GM19025 (cell line): ENCODE results near the gene PCMTD2.

ENCODE experiments used
- ATAC-seq: cut with Tn5 transposase; IDR thresholded peaks from one replicate; pipeline ENCODE4 v1.9.1; 2021; ENCODE audit warnings: mild to moderate bottlenecking, low read depth, moderate library complexity; ENCODE audit not compliant: unreplicated experiment

Gene PCMTD2

DNA sequence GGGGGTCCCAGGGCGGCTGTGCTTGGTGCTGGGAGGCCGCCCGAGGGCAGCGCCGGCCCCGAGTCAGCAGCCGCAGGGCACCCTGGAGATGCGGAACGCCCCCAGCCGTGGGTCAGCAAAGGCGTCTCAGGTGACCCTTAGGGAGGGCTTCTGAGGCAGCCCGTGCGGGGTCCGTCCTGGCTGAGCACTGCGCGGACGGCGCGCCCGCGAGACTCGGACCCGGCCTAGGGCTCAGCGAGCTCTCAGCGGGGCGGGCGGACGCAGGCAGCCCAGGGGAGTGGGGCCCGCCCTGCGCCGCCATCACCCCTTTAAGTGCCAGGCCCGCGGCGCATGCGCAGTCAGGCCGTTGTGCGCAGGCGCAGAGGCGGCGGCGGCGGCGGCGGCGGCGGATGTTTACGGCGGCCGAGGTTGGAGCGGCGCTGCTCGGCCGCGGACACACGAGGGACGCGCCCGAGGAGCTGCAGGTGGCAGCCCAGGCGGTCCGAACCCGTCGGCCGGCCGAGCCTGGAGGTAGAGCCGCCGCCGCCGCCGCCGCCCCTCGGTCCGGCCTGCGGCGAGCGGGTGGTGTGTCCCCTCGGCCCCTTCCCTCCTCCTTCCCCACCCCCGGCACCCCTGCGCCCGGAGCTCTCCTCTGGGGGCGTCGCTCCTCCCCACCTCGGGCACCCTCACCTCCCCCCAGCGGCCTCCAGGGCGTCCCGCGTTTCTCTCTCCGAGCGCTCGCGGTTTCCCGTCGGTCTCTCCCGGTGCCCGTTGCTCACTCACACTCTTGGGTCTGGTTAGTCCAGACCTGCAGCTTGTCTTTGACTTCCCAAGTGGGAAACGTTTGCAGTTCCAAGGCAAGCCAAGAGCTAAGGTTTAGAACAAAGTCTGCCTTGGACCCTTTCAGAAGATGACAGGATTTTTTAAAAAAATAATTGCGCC, at the start of gene PCMTD2:
PCMTD2 (plus strand) TSS at position 388 of the 921 bp plus-strand sequence. CDS start 4,218 bp downstream, outside the sequence.
- ATAC-seq: peak; percentile 76

DNA sequence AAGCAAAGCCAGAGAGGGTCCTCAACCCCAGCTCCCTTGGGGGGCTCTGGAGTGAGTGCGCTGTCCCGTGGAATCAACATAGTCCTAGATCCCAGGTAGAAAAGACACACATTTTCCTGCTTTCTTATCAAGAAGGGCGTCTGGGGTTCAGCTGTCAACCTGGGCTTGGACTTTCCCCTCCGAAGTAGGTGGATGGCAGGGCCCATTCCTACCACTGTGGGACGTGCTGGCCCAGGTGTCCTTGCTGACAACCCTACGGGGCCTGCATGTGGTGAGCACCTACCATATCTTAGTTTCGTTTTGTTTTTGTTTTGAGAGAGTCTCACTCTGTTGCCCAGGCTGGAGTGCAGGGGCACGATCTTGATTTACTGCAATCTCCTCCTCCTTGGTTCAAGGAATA, 48.9 kb upstream of the PCMTD2 start:
- no peak for ATAC-seq

GRCh38 chr20:64207641-64208590, 47.6 kb upstream of the PCMTD2 start:
- no peak for ATAC-seq

DNA sequence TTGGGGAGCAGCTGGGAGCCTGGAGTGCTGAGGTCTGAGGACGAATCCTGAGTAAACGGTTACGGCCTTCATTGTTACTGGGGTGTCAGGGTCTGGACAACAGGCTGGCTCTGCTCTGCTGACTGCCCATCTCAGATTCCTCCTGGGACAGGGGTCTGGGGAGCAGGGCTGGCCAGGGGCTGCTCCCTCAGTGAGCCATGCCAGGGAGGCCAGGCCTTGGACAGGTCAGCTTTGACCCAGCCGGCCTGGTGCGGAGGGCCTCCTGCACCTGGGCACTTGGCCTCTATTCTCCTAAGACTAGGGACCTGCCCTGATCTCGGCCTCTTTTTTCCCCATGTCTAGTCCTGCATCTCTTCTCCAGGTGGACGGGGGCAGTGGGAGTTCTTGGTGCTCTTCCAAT, 46.4 kb upstream of the PCMTD2 start:
- ATAC-seq: no peak

DNA sequence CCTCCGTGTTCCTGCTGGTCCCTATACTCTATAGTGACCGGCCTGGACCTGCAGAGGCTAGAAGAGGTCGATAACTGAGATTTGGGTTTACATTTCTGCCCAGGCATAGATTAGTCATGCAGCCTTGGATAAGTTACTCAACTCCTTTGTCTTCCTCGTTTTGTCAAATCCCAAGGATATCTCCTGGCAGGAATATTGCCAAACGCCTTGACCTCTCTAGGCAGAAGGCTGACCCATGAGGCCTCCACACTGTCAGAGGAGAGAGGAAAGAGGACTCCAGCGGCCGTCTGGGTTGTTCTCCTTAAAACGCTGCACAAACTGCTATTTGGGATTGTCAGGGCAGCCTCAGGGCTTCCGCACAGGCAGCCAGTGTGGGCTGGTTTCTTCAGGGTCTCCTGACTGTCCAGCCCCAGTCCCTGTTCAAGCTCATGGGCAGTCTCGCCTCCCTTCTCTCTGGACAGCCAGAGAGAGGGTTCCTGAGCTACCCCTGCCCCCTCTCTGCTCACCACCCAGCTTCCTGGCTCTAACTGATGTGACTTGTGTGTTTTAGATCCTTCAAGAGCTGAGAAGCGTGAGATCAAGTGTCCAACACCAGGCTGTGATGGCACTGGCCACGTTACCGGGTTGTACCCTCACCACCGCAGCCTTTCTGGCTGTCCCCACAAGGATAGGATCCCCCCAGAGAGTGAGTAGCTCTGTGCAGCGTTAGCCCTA, 44.7 kb upstream of the PCMTD2 start:
- ATAC-seq: no peak

DNA sequence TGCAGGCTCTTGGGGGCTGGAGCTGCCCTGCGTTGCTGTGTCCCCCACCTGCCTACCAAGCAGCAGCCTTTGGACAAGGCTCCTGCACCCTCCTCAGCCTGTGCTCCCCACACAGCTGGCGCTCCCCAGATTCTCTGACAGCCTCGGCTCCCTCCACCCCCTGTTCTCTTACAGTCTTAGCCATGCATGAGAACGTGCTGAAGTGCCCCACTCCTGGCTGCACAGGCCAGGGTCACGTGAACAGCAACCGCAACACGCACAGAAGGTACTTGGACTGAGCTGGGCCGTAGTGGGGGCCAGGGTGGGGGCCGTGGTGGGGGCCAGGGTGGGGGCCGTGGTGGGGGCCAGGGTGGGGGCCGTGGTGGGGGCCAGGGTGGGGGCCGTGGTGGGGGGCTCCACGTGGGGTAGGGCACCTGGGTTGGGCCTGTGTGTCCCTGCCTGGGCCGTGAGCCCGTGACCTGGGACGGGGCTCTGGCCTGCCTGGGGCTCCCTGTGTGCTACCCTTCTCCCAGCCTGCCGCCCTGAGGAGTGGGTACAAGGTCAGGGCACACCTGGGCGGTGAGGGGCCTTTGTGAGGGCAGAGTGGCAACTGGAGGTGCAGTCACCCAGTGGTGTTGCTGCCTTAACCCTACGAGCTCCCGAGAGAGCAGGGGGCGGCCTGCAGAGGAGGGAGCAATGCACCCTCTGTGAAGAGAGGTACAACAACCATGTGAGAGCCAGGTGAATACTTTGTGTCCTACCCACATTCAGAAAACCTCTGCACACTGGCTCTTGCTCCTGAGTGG, 43.5 kb upstream of the PCMTD2 start:
- ATAC-seq: no peak

GRCh38 chr20:64212755-64213154, 42.8 kb upstream of the PCMTD2 start:
- no peak for ATAC-seq

GRCh38 chr20:64214113-64214512, 41.4 kb upstream of the PCMTD2 start:
- no peak for ATAC-seq

- ATAC-seq: no peak
These were observed 40.6 kb upstream of the PCMTD2 start for GRCh38 chr20:64214952-64215351.

- ATAC-seq: no peak
These were observed 39.5 kb upstream of the PCMTD2 start for GRCh38 chr20:64216036-64216435.

DNA sequence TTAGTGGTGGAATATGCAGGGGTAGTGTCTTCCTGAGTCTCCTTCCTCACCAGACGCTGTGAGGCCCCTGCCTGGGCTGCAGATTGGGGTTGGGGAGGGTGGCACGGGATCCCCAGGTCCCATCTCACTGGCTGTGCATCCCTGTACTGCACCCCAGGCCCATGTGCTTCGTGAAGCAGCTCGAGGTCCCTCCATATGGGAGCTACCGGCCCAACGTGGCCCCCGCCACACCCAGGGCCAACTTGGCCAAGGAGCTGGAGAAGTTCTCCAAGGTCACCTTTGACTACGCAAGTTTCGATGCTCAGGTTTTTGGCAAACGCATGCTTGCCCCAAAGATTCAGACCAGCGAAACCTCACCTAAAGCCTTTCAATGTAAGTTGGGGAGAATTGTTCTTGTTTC, 38.6 kb upstream of the PCMTD2 start:
- no peak for ATAC-seq

DNA sequence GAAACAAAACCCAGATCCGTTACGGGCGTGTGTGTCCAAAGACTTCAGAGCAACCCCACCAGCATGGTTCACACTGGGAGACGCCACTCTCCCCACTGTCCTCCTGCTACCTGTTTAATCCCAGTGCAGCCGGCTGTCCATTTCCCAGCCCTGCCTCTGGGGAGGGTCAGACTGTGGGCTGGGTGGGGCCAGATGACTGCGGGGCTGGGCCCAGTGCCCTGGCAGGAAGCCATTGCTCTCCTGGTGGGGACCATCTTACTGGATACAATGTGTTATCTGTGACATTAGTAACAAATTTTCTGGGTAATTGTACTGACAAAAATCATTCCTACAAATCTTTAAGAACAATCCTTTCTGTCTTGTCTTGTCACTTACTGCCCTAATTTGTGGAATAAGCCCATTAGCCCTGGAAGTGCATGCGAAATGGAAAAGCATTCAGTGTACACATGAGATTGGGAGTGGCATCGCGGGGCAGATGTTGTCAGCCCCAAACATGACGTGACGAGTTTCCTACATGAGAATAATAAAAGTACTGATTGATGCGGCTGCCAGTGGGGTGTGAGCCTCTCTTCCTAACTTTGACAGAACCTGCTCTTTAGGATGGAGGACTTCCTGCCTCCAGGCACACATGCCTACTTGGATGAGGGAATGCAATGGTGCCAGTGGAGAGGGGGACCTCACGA, 37.9 kb upstream of the PCMTD2 start:
- ATAC-seq: no peak

GRCh38 chr20:64219202-64219601, 36.3 kb upstream of the PCMTD2 start:
- ATAC-seq: no peak

- no peak for ATAC-seq
These were observed 35.8 kb upstream of the PCMTD2 start for GRCh38 chr20:64219730-64220129.

GRCh38 chr20:64220420-64220819, 35.1 kb upstream of the PCMTD2 start:
- ATAC-seq: no peak

GRCh38 chr20:64220891-64221527, 34.5 kb upstream of the PCMTD2 start:
- no peak for ATAC-seq

DNA sequence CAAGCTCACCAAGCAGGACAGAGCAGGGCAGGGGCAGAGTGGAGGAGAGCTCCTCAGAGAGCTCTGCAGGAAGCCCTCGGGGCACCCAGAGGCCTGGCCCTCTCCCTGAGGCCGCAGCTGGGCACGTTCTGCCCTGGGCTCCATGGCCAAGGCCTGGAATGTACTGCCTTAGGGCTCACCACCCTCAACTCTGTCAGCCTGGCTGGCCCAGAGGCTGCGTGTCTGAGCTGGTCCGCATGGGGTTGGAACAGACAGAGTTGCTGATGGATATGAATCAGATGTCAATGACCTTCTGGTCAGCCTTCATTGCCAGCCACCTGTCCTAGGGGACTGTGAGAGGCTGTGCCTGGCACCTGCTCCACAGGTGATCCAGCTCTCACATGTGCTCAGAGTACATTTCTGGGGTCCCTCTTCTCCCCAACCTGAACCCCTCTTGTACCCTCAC, 33.2 kb upstream of the PCMTD2 start:
- ATAC-seq: no peak

GRCh38 chr20:64222851-64223525, 32.6 kb upstream of the PCMTD2 start:
- no peak for ATAC-seq
